Measurements from ENCODE around the gene FIGNL2. TPM values are rescaled to one million over a fixed set of nuclear protein-coding genes. Genes with fewer than 3 reads are reported as not detected.

FIGNL2 gene
- total and polyA plus RNA-seq, 2 of the 4 experiments (the other 2 are of a cell fraction), result under 0.01 to 0.12 TPM

DNA sequence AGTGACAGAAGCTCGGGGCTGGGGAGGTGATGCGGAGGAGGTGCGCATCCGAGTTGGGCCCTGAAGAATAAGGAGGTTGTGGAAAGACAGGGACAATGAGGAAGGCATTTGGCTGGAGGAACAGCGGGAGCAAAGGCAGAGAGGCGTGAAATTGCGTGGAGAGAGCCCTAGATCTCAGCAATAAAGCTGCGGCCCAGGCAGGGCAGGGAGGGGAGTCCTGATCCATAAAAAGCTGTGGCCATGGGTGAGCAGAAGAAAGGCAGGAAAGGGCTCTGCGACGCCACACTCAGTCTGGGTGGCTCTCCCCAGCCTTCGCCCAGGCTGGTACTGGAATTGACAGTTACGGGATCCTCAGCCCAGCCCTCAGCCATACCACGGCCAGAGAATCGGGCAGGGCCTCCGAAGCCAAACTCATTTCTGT is 2.2 kb downstream of the FIGNL2 start:
- Histone ChIP-seq H3K4me3 (ENCODE audit: insufficient read depth, low read depth, low read length) (no peak overlapping the region), H2BK15ac (ENCODE audit: low read depth, low read length) (no peak overlapping the region), H3K9me3 (ENCODE audit: control insufficient read depth, insufficient read depth, low read length) (no peaks in the 10 kb centered on the region), H2AFZ (replicated peaks; ENCODE audit: low read length, poor library complexity) (peak overlapping the region; percentile 72), H3K36me3 (ENCODE audit: control insufficient read depth, insufficient read depth, low read length) (no peaks in the 10 kb centered on the region), H3K79me1 (ENCODE audit: low read depth in 1 of 2, low read length in 2 of 2) (no peaks in the 10 kb centered on the region), H2BK20ac (ENCODE audit: low read depth, low read length) (no peak overlapping the region), H3K4me1 (ENCODE audit: control insufficient read depth, insufficient read depth, low read length) (no peaks in the 10 kb centered on the region), H3K27ac (ENCODE audit: insufficient read depth, low read length) (no peak overlapping the region), H3K27me3 (ENCODE audit: control insufficient read depth, insufficient read depth, low read length) (peaks cover 73% of the 10 kb centered on the region), H3K56ac (ENCODE audit: extremely low read depth, insufficient read depth, low read length) (no peak overlapping the region), H2AK5ac (ENCODE audit: low read depth, low read length) (peak overlapping the region; percentile 9; the same call in 1 of the 2 replicates), H3K9ac (ENCODE audit: low read depth, low read length) (no peak overlapping the region), H2BK5ac (ENCODE audit: low read depth, low read length, poor library complexity, severe bottlenecking) (no peak overlapping the region), H4K8ac (ENCODE audit: low read depth in 2 of 2, low read length in 2 of 2) (no peak overlapping the region), H4K5ac (ENCODE audit: low read depth, low read length) (no peak overlapping the region), H3K14ac (replicated peaks; ENCODE audit: low read depth, low read length) (no peak overlapping the region), H4K20me1 (ENCODE audit: insufficient read depth, low read length) (no peaks in the 10 kb centered on the region), H2BK120ac (ENCODE audit: low read depth, low read length) (no peak overlapping the region), H3K4ac (ENCODE audit: low read depth, low read length) (no peak overlapping the region), H4K91ac (ENCODE audit: insufficient read depth, low read depth, low read length) (no peak overlapping the region), H2AK9ac (replicated peaks; ENCODE audit: low read depth, low read length, poor library complexity) (peak overlapping the region; percentile 21), H3K23ac (ENCODE audit: low read depth, low read length) (no peak overlapping the region), H3K4me2 (ENCODE audit: low read depth, low read length) (no peak overlapping the region; the same call in 1 of the 2 replicates), H3K9me1 (ENCODE audit: insufficient read depth, low read length) (peaks cover 3% of the 10 kb centered on the region; the same call in 1 of the 2 replicates), H3K18ac (ENCODE audit: low read depth, low read length) (no peak overlapping the region)
- no TSS peak for BruUV-seq (replicated peaks)
- TF ChIP-seq RCOR1 (IDR thresholded peaks at IDR 0.05; ENCODE audit: insufficient replicate concordance, low read length) (no peak), CEBPB (IDR thresholded peaks at IDR 0.05; ENCODE audit: low read depth, low read length) (no peak), FOS (IDR thresholded peaks at IDR 0.05; ENCODE audit: low read depth, low read length) (no peak), MAFK (IDR thresholded peaks at IDR 0.05; ENCODE audit: low read depth, low read length) (no peak), MAZ (IDR thresholded peaks at IDR 0.05; ENCODE audit: borderline replicate concordance, low read depth, low read length) (no peak), POLR2A (IDR thresholded peaks at IDR 0.05; ENCODE audit: low read depth, low read length) (no peak), SMC3 (IDR thresholded peaks at IDR 0.05; ENCODE audit: low read depth, low read length) (no peak), RAD21 (IDR thresholded peaks at IDR 0.05; ENCODE audit: low read length) (no peak), RFX5 (IDR thresholded peaks at IDR 0.05; ENCODE audit: low read depth, low read length) (no peak), NFE2L2 (IDR thresholded peaks at IDR 0.05; ENCODE audit: low read depth, low read length) (no peak), CHD1 (IDR thresholded peaks at IDR 0.05; ENCODE audit: low read depth, low read length) (no peak), ELK1 (IDR thresholded peaks at IDR 0.05; ENCODE audit: borderline replicate concordance, low read depth, low read length) (no peak), CTCF (conservative IDR thresholded peaks at IDR 0.05; ENCODE audit: low read depth, low read length) (no peak), MXI1 (IDR thresholded peaks at IDR 0.05; ENCODE audit: borderline replicate concordance, low read depth, low read length) (no peak), BHLHE40 (IDR thresholded peaks at IDR 0.05; ENCODE audit: low read depth, low read length) (no peak)
- TF ChIP-seq, protein P1, sequence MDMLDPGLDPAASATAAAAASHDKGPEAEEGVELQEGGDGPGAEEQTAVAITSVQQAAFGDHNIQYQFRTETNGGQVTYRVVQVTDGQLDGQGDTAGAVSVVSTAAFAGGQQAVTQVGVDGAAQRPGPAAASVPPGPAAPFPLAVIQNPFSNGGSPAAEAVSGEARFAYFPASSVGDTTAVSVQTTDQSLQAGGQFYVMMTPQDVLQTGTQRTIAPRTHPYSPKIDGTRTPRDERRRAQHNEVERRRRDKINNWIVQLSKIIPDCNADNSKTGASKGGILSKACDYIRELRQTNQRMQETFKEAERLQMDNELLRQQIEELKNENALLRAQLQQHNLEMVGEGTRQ (IDR thresholded peaks at IDR 0.05; ENCODE audit: low read depth, low read length), result no peak
- POLR2A ChIA-PET (ENCODE audit: unreplicated experiment), result no interaction called here
- WGBS, 2 experiments (ENCODE audit: extremely low coverage in 2 of 2, insufficient read length in 1 of 2), result 82% methylated on average over 2 of the region's 15 CpGs; no CpG with 5 or more reads in 1 of the 2 experiments
- no peak for DNase-seq
- CTCF ChIA-PET, result no interaction called here
- in situ Hi-C loops (cut with MboI; ENCODE audit: low sequenced_read_pairs) (no loop called here), intact Hi-C loops (cut with micrococcal nuclease) (no loop called here), dilution Hi-C loops (cut with HindIII; ENCODE audit: low sequenced_read_pairs, unreplicated experiment) (no loop called here)
- ATAC-seq (ENCODE audit: low read depth), result no peak

Data from IMR-90 (cell line).